HepG2 (cell line): ENCODE results near the gene SPATA21. TPM values are rescaled to one million over a fixed set of nuclear protein-coding genes. Genes with fewer than 3 reads are reported as not detected.
A peak's percentile ranks its signal among the peaks of the same experiment; 100 is the strongest.

Experiments used
- HNRNPL ChIP-seq: fragments of 200-400 bp; formaldehyde crosslinking; IDR thresholded peaks from 2 replicates; pipeline ENCODE4 v1.6.1; 2017; ENCODE audit warnings: mild to moderate bottlenecking, low read depth, low read length
- MTA3 ChIP-seq: sonication (generic); formaldehyde crosslinking; IDR thresholded peaks from 2 replicates; pipeline ENCODE4 v1.4.0; 2020; ENCODE audit warnings: missing genetic modification reagents
- NFAT5 ChIP-seq: sonication (generic); formaldehyde crosslinking; IDR thresholded peaks from 2 replicates; pipeline ENCODE4 v1.4.0; 2020; ENCODE audit warnings: missing genetic modification reagents
- NFIC ChIP-seq: IDR thresholded peaks from 2 replicates; pipeline ENCODE4 v1.6.1; 2012; ENCODE audit warnings: mild to moderate bottlenecking, low read length, inconsistent platforms
- NR2C2 ChIP-seq: sonication (generic); formaldehyde crosslinking; IDR thresholded peaks from 2 replicates; pipeline ENCODE4 v1.4.0; 2020; ENCODE audit warnings: missing genetic modification reagents, mild to moderate bottlenecking, moderate library complexity, borderline replicate concordance
- SMAD1 ChIP-seq: sonication (generic); formaldehyde crosslinking; IDR thresholded peaks from 2 replicates; pipeline ENCODE4 v1.4.0; 2020; ENCODE audit warnings: missing genetic modification reagents, low read depth, mild to moderate bottlenecking, borderline replicate concordance
- TCF7L2 ChIP-seq: IDR thresholded peaks from 2 replicates; pipeline ENCODE4 v1.6.1; 2011; ENCODE audit warnings: mild to moderate bottlenecking, low read depth, low read length, moderate library complexity
- ZC3H13 ChIP-seq: sonication (generic); formaldehyde crosslinking; IDR thresholded peaks from 2 replicates; pipeline ENCODE4 v1.8.1; 2023; ENCODE audit warnings: mild to moderate bottlenecking, missing genetic modification reagents, moderate library complexity
- ZNF10 ChIP-seq: sonication (generic); formaldehyde crosslinking; IDR thresholded peaks from 2 replicates; pipeline ENCODE4 v1.4.0; 2020; ENCODE audit warnings: mild to moderate bottlenecking, low read depth, missing genetic modification reagents, borderline replicate concordance
- ZNF549 ChIP-seq: sonication (generic); formaldehyde crosslinking; IDR thresholded peaks from 2 replicates; pipeline ENCODE4 v1.5.0; 2020; ENCODE audit warnings: missing genetic modification reagents
- ZNF570 ChIP-seq: sonication (generic); formaldehyde crosslinking; IDR thresholded peaks from 2 replicates; pipeline ENCODE4 v1.4.0; 2020; ENCODE audit warnings: mild to moderate bottlenecking, missing genetic modification reagents, borderline replicate concordance
- ZNF780A ChIP-seq: sonication (generic); formaldehyde crosslinking; IDR thresholded peaks from 2 replicates; pipeline ENCODE4 v1.8.0; 2022; ENCODE audit warnings: mild to moderate bottlenecking, missing genetic modification reagents, moderate library complexity
- ZNF788 ChIP-seq: sonication (generic); formaldehyde crosslinking; IDR thresholded peaks from 2 replicates; pipeline ENCODE4 v1.5.0; 2020; ENCODE audit warnings: mild to moderate bottlenecking, missing genetic modification reagents, borderline replicate concordance
- ZNF841 ChIP-seq: sonication (generic); formaldehyde crosslinking; IDR thresholded peaks from 2 replicates; pipeline ENCODE4 v1.8.1; 2023; ENCODE audit warnings: missing genetic modification reagents, borderline replicate concordance
- ZSCAN12 ChIP-seq: sonication (generic); formaldehyde crosslinking; IDR thresholded peaks from 2 replicates; pipeline ENCODE4 v1.9.0; 2021; ENCODE audit warnings: mild to moderate bottlenecking, missing genetic modification reagents
- polyA plus RNA-seq, 8 experiments: library from polyadenylated mRNA; depleted of rRNA in 3 of 8; stranded (reverse) in 7 of 8; unstranded in 1 of 8; fragments of >200 nt; fragmentation: Illumina TruSeq in 4 of 8; extraction: Trizol in 4 of 8; gene quantifications; 2 replicates each; pipeline versions ENCODE4 v1.2.1 to v1.2.3, GENCODE V29; 2011 to 2016; ENCODE audit warnings: low read depth in 4 of 8, missing spikeins in 1 of 8, mixed read lengths in 1 of 8; ENCODE audit not compliant: insufficient read depth in 1 of 8
- total RNA-seq, 5 experiments: library from RNA; depleted of rRNA; stranded (reverse); fragments of >200 nt; fragmentation: Illumina TruSeq; extraction: Trizol; gene quantifications; 2 replicates each; pipeline ENCODE4 v1.2.3, GENCODE V29; 2016; ENCODE audit warnings: low read depth in 1 of 5
- TF ChIP-seq, protein P1 (sequence below): sonication (generic); formaldehyde crosslinking; IDR thresholded peaks from 2 replicates; pipeline ENCODE4 v1.4.0; 2020; ENCODE audit warnings: missing genetic modification reagents, mild to moderate bottlenecking, borderline replicate concordance
- TF ChIP-seq, protein P2 (sequence below): sonication (generic); formaldehyde crosslinking; IDR thresholded peaks from 2 replicates; pipeline ENCODE4 v1.4.0; 2020; ENCODE audit warnings: missing genetic modification reagents

The SPATA21 gene
- total and polyA plus RNA-seq, 2 of the 13 experiments (the other 11 are each of a cell fraction or from before 2014, with no cell fraction given), result 0.80 to 1.4 TPM

DNA sequence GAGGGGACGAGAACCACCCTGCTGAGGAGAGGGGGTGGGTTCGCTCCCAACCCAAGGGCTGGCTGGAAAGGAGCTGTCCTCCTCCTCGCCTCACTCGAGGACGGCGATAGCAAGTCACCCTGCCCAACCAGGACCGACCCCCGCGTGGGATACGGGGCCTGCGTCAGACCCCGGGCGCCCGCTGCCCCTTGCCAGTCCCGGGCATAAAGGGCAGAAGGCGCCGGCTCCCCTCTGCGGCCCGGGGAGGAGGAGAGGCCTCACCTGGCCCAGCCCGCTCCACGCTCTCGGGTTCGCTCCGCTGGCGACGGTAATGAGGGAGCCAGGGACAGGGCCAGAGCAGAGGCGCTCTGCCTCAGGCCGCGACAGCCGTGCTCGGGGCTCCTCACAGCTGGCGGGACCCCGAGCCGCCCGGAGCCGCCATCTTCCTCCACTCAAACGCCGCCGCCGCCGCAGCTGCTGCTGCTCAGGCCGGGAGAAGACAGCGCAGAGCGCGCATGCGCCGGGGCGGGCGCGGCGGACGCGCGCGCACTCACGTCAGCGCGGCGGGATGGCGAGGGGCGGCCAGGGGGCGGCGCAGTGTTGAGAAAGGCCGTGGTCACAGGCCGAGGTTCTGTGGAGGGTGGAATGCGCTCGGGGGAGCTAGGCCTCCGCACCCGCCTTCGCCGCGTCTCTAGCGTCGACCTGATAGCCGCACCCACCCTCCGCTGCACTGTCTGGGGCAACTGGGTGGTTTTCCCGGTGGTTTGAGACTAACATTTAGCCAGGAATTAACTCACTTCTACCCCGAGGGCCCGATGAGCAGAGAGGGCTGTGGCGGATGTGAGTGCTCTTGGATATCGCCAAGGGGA, 85.0 kb downstream of the SPATA21 start, which contains the start of gene FBXO42 (continued):
- TF ChIP-seq ZNF10 (CRISPR knock-in tag), result no peak
- TF ChIP-seq NR2C2, result no peak
- TF ChIP-seq SMAD1 (CRISPR knock-in tag), result 0 out of 2 replicates have a peak, but pooled peaks have one; percentile 47
- TF ChIP-seq ZNF780A (CRISPR knock-in tag), result no peak
- no peak for TF ChIP-seq ZSCAN12 (CRISPR knock-in tag)
- TF ChIP-seq, protein P1, sequence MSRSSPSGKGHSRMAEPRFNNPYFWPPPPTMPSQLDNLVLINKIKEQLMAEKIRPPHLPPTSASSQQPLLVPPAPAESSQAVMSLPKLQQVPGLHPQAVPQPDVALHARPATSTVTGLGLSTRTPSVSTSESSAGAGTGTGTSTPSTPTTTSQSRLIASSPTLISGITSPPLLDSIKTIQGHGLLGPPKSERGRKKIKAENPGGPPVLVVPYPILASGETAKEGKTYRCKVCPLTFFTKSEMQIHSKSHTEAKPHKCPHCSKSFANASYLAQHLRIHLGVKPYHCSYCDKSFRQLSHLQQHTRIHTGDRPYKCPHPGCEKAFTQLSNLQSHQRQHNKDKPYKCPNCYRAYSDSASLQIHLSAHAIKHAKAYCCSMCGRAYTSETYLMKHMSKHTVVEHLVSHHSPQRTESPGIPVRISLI, result no peak; the same call in 1 of the 2 replicates
- peak; percentile 84 for TF ChIP-seq HNRNPL
- TF ChIP-seq ZNF570 (CRISPR knock-in tag), result no peak
- TF ChIP-seq ZNF549, result no peak
- TF ChIP-seq MTA3 (CRISPR knock-in tag), result no peak
- TF ChIP-seq ZC3H13 (CRISPR knock-in tag), result no peak
- 0 out of 2 replicates have a peak, but pooled peaks have one; percentile 50 for TF ChIP-seq ZNF788
- TF ChIP-seq, protein P2, sequence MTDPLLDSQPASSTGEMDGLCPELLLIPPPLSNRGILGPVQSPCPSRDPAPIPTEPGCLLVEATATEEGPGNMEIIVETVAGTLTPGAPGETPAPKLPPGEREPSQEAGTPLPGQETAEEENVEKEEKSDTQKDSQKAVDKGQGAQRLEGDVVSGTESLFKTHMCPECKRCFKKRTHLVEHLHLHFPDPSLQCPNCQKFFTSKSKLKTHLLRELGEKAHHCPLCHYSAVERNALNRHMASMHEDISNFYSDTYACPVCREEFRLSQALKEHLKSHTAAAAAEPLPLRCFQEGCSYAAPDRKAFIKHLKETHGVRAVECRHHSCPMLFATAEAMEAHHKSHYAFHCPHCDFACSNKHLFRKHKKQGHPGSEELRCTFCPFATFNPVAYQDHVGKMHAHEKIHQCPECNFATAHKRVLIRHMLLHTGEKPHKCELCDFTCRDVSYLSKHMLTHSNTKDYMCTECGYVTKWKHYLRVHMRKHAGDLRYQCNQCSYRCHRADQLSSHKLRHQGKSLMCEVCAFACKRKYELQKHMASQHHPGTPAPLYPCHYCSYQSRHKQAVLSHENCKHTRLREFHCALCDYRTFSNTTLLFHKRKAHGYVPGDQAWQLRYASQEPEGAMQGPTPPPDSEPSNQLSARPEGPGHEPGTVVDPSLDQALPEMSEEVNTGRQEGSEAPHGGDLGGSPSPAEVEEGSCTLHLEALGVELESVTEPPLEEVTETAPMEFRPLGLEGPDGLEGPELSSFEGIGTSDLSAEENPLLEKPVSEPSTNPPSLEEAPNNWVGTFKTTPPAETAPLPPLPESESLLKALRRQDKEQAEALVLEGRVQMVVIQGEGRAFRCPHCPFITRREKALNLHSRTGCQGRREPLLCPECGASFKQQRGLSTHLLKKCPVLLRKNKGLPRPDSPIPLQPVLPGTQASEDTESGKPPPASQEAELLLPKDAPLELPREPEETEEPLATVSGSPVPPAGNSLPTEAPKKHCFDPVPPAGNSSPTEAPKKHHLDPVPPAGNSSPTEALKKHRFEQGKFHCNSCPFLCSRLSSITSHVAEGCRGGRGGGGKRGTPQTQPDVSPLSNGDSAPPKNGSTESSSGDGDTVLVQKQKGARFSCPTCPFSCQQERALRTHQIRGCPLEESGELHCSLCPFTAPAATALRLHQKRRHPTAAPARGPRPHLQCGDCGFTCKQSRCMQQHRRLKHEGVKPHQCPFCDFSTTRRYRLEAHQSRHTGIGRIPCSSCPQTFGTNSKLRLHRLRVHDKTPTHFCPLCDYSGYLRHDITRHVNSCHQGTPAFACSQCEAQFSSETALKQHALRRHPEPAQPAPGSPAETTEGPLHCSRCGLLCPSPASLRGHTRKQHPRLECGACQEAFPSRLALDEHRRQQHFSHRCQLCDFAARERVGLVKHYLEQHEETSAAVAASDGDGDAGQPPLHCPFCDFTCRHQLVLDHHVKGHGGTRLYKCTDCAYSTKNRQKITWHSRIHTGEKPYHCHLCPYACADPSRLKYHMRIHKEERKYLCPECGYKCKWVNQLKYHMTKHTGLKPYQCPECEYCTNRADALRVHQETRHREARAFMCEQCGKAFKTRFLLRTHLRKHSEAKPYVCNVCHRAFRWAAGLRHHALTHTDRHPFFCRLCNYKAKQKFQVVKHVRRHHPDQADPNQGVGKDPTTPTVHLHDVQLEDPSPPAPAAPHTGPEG (CRISPR knock-in tag), result peak; percentile 73
- no peak for TF ChIP-seq ZNF841 (CRISPR knock-in tag)
- peak; percentile 60; the same call in 1 of the 2 replicates for TF ChIP-seq NFAT5 (CRISPR knock-in tag)
- TF ChIP-seq TCF7L2, result no peak
- no peak for TF ChIP-seq NFIC
